IPS-15b (cell line): ENCODE results near the gene PLEK2.

ENCODE experiments used
- H3K27me3 ChIP-seq: one replicate; pipeline ENCODE4 v1.6.1; 2013; ENCODE audit warnings: low read length; ENCODE audit not compliant: control insufficient read depth, insufficient read depth
- H3K36me3 ChIP-seq: one replicate; pipeline ENCODE4 v1.6.1; 2013; ENCODE audit warnings: low read length; ENCODE audit not compliant: control insufficient read depth, insufficient read depth
- H3K4me1 ChIP-seq: one replicate; pipeline ENCODE4 v1.6.1; 2013; ENCODE audit warnings: mild to moderate bottlenecking, low read length; ENCODE audit not compliant: control insufficient read depth, insufficient read depth
- H3K4me3 ChIP-seq: one replicate; pipeline ENCODE4 v1.5.1; 2013; ENCODE audit warnings: low read depth, low read length
- H3K9ac ChIP-seq: one replicate; pipeline ENCODE4 v1.6.1; 2013; ENCODE audit warnings: low read depth, mild to moderate bottlenecking, low read length
- H3K9me3 ChIP-seq: one replicate; pipeline ENCODE4 v1.6.1; 2013; ENCODE audit warnings: mild to moderate bottlenecking, low read length; ENCODE audit not compliant: control insufficient read depth, insufficient read depth

The PLEK2 gene

GRCh38 chr14:67442139-67442906, 30.4 kb upstream of the PLEK2 start:
- Histone ChIP-seq H3K9ac (no peak overlapping the region), H3K9me3 (no peaks in the 10 kb centered on the region), H3K36me3 (no peaks in the 10 kb centered on the region), H3K4me3 (no peak overlapping the region), H3K27me3 (no peaks in the 10 kb centered on the region), H3K4me1 (peaks cover 9% of the 10 kb centered on the region)

- H3K4me3 ChIP-seq = no peak overlapping the region
- H3K36me3 ChIP-seq = no peaks in the 10 kb centered on the region
- H3K4me1 ChIP-seq = peaks cover 7% of the 10 kb centered on the region
- H3K9me3 ChIP-seq = no peaks in the 10 kb centered on the region
- no peak overlapping the region for H3K9ac ChIP-seq
- H3K27me3 ChIP-seq = no peaks in the 10 kb centered on the region
Observed at GRCh38 chr14:67441672-67442071, 29.7 kb upstream of the PLEK2 start.

- no peaks in the 10 kb centered on the region for H3K9me3 ChIP-seq
- peaks cover 7% of the 10 kb centered on the region for H3K4me1 ChIP-seq
- no peaks in the 10 kb centered on the region for H3K27me3 ChIP-seq
- H3K9ac ChIP-seq = no peak overlapping the region
- no peak overlapping the region for H3K4me3 ChIP-seq
- no peaks in the 10 kb centered on the region for H3K36me3 ChIP-seq
Observed at GRCh38 chr14:67441256-67441655, 29.3 kb upstream of the PLEK2 start.

GRCh38 chr14:67440513-67440912, 28.5 kb upstream of the PLEK2 start:
- no peak overlapping the region for H3K4me3 ChIP-seq
- no peaks in the 10 kb centered on the region for H3K9me3 ChIP-seq
- no peaks in the 10 kb centered on the region for H3K36me3 ChIP-seq
- H3K4me1 ChIP-seq = peaks cover 7% of the 10 kb centered on the region
- no peaks in the 10 kb centered on the region for H3K27me3 ChIP-seq
- no peak overlapping the region for H3K9ac ChIP-seq

GRCh38 chr14:67438969-67439368, 27.0 kb upstream of the PLEK2 start:
- no peaks in the 10 kb centered on the region for H3K27me3 ChIP-seq
- H3K9ac ChIP-seq = no peak overlapping the region
- no peaks in the 10 kb centered on the region for H3K9me3 ChIP-seq
- H3K36me3 ChIP-seq = no peaks in the 10 kb centered on the region
- peaks cover 3% of the 10 kb centered on the region for H3K4me1 ChIP-seq
- no peak overlapping the region for H3K4me3 ChIP-seq

GRCh38 chr14:67436006-67436866, 24.3 kb upstream of the PLEK2 start:
- Histone ChIP-seq H3K4me3 (no peak overlapping the region), H3K9me3 (no peaks in the 10 kb centered on the region), H3K9ac (no peak overlapping the region), H3K36me3 (no peaks in the 10 kb centered on the region), H3K27me3 (no peaks in the 10 kb centered on the region), H3K4me1 (no peaks in the 10 kb centered on the region)

- no peaks in the 10 kb centered on the region for H3K36me3 ChIP-seq
- H3K9ac ChIP-seq = no peak overlapping the region
- no peaks in the 10 kb centered on the region for H3K9me3 ChIP-seq
- no peaks in the 10 kb centered on the region for H3K4me1 ChIP-seq
- H3K4me3 ChIP-seq = no peak overlapping the region
- H3K27me3 ChIP-seq = no peaks in the 10 kb centered on the region
Observed at GRCh38 chr14:67435603-67436002, 23.6 kb upstream of the PLEK2 start.

- H3K9ac ChIP-seq = no peak overlapping the region
- H3K4me3 ChIP-seq = no peak overlapping the region
- H3K9me3 ChIP-seq = no peaks in the 10 kb centered on the region
- H3K4me1 ChIP-seq = peaks cover 3% of the 10 kb centered on the region
- H3K27me3 ChIP-seq = no peaks in the 10 kb centered on the region
- H3K36me3 ChIP-seq = no peaks in the 10 kb centered on the region
Observed at GRCh38 chr14:67432050-67432564, 20.1 kb upstream of the PLEK2 start.

- no peaks in the 10 kb centered on the region for H3K36me3 ChIP-seq
- H3K9ac ChIP-seq = no peak overlapping the region
- H3K27me3 ChIP-seq = no peaks in the 10 kb centered on the region
- peaks cover 3% of the 10 kb centered on the region for H3K4me1 ChIP-seq
- H3K9me3 ChIP-seq = no peaks in the 10 kb centered on the region
- no peak overlapping the region for H3K4me3 ChIP-seq
Observed at GRCh38 chr14:67429510-67430205, 17.7 kb upstream of the PLEK2 start.

- peaks cover 3% of the 10 kb centered on the region for H3K4me1 ChIP-seq
- H3K36me3 ChIP-seq = no peaks in the 10 kb centered on the region
- H3K9ac ChIP-seq = no peak overlapping the region
- H3K27me3 ChIP-seq = no peaks in the 10 kb centered on the region
- H3K9me3 ChIP-seq = no peaks in the 10 kb centered on the region
- H3K4me3 ChIP-seq = no peak overlapping the region
Observed at GRCh38 chr14:67428501-67429031, 16.6 kb upstream of the PLEK2 start.

- Histone ChIP-seq H3K9me3 (no peaks in the 10 kb centered on the region), H3K9ac (no peak overlapping the region), H3K4me1 (peaks cover 3% of the 10 kb centered on the region), H3K36me3 (no peaks in the 10 kb centered on the region), H3K4me3 (no peak overlapping the region), H3K27me3 (no peaks in the 10 kb centered on the region)
Observed at GRCh38 chr14:67426983-67427606, 15.1 kb upstream of the PLEK2 start.
